ENCODE data around the gene PDE4D. TPM values are rescaled to one million over a fixed set of nuclear protein-coding genes. Genes with fewer than 3 reads are reported as not detected.

The PDE4D gene
- total RNA-seq, 5 donors from 2014 or later (not counting 1 experiment from before 2014, with no cell fraction given): 45.1 to 136 (median 64.9) TPM

- ATAC-seq (replicated peaks in 1 of 4): no peak
- Histone ChIP-seq H3K4me3 (ENCODE audit: control insufficient read depth in 1 of 2, extremely low read depth in 1 of 2, low read length in 1 of 2) (no peak overlapping the region), H3K27me3 (replicated peaks in 1 of 2; ENCODE audit: control insufficient read depth in 2 of 2, extremely low read depth in 1 of 2, insufficient read depth in 2 of 2, low read length in 1 of 2) (no peaks in the 10 kb centered on the region), H3K9me3 (no peaks in the 10 kb centered on the region), H3K4me1 (ENCODE audit: control insufficient read depth in 1 of 2, extremely low read depth in 1 of 2, insufficient read depth in 2 of 2, low read length in 2 of 2) (no peaks in the 10 kb centered on the region), H3K36me3 (ENCODE audit: control insufficient read depth in 2 of 2, extremely low read depth in 1 of 2, insufficient read depth in 1 of 2, low read length in 1 of 2) (no peaks in the 10 kb centered on the region), H3K27ac (ENCODE audit: low read length) (no peak overlapping the region)
- POLR2A ChIA-PET: no interaction called here
- CTCF ChIA-PET: interaction anchor here in 1 of 2 donors (0.6 kb wide), 1 partner anchor 37 kb away, joined by 3 read pairs; no protein-coding TSS in a partner anchor
- no peak overlapping the region for H3K27ac Mint-ChIP-seq
- DNase-seq: no peak
- WGBS (ENCODE audit: insufficient coverage): 100% methylated on average over 1 of the region's 2 CpGs
- H3K4me3 Mint-ChIP-seq: no peak overlapping the region
- H3K27me3 Mint-ChIP-seq: peaks cover 5 to 15% of the 10 kb centered on the region in 2 donors
- peaks cover 0 to 4% (median 0%) of the 10 kb centered on the region in 3 donors for H3K9me3 Mint-ChIP-seq
- H3K36me3 Mint-ChIP-seq: no peaks in the 10 kb centered on the region
- H3K4me1 Mint-ChIP-seq: no peaks in the 10 kb centered on the region
Measured at GRCh38 chr5:59845730-59846129, 47.8 kb downstream of the PDE4D start.

- no peak overlapping the region for H3K27ac ChIP-seq (ENCODE audit: low read length)
- H3K4me3 Mint-ChIP-seq: no peak overlapping the region
- no peaks in the 10 kb centered on the region for H3K9me3 ChIP-seq
- H3K36me3 ChIP-seq (ENCODE audit: control insufficient read depth in 2 of 2, extremely low read depth in 1 of 2, insufficient read depth in 1 of 2, low read length in 1 of 2): no peaks in the 10 kb centered on the region
- ATAC-seq (replicated peaks in 1 of 4) (no peak), DNase-seq (no peak)
- CTCF ChIA-PET: no interaction called here
- H3K4me3 ChIP-seq (ENCODE audit: control insufficient read depth in 1 of 2, extremely low read depth in 1 of 2, low read length in 1 of 2): no peak overlapping the region
- H3K27me3 Mint-ChIP-seq: peaks cover 10 to 17% of the 10 kb centered on the region in 2 donors
- H3K9me3 Mint-ChIP-seq: no peaks in the 10 kb centered on the region
- H3K36me3 Mint-ChIP-seq: no peaks in the 10 kb centered on the region
- no peaks in the 10 kb centered on the region for H3K4me1 Mint-ChIP-seq
- H3K27me3 ChIP-seq (replicated peaks in 1 of 2; ENCODE audit: control insufficient read depth in 2 of 2, extremely low read depth in 1 of 2, insufficient read depth in 2 of 2, low read length in 1 of 2): no peaks in the 10 kb centered on the region
- no CpG with 5 or more reads among the region's 1 CpG for WGBS (ENCODE audit: insufficient coverage)
- no peak overlapping the region for H3K27ac Mint-ChIP-seq
- POLR2A ChIA-PET: no interaction called here
- no peaks in the 10 kb centered on the region for H3K4me1 ChIP-seq (ENCODE audit: control insufficient read depth in 1 of 2, extremely low read depth in 1 of 2, insufficient read depth in 2 of 2, low read length in 2 of 2)
Measured at GRCh38 chr5:59843511-59844213, 49.9 kb downstream of the PDE4D start.

GRCh38 chr5:59842999-59843398 lies 50.5 kb downstream of the PDE4D start:
- H3K27me3 Mint-ChIP-seq: peaks cover 10 to 16% of the 10 kb centered on the region in 2 donors
- Histone ChIP-seq H3K27ac (ENCODE audit: low read length) (no peak overlapping the region), H3K4me3 (ENCODE audit: control insufficient read depth in 1 of 2, extremely low read depth in 1 of 2, low read length in 1 of 2) (no peak overlapping the region), H3K27me3 (replicated peaks in 1 of 2; ENCODE audit: control insufficient read depth in 2 of 2, extremely low read depth in 1 of 2, insufficient read depth in 2 of 2, low read length in 1 of 2) (no peaks in the 10 kb centered on the region), H3K9me3 (no peaks in the 10 kb centered on the region), H3K4me1 (ENCODE audit: control insufficient read depth in 1 of 2, extremely low read depth in 1 of 2, insufficient read depth in 2 of 2, low read length in 2 of 2) (no peaks in the 10 kb centered on the region), H3K36me3 (ENCODE audit: control insufficient read depth in 2 of 2, extremely low read depth in 1 of 2, insufficient read depth in 1 of 2, low read length in 1 of 2) (no peaks in the 10 kb centered on the region)
- ATAC-seq (replicated peaks in 1 of 4): no peak
- no peak for DNase-seq
- H3K9me3 Mint-ChIP-seq: no peaks in the 10 kb centered on the region
- WGBS (ENCODE audit: insufficient coverage): no CpG with 5 or more reads among the region's 1 CpG
- H3K36me3 Mint-ChIP-seq: no peaks in the 10 kb centered on the region
- POLR2A ChIA-PET: no interaction called here
- H3K4me1 Mint-ChIP-seq: no peaks in the 10 kb centered on the region
- no peak overlapping the region for H3K4me3 Mint-ChIP-seq
- H3K27ac Mint-ChIP-seq: no peak overlapping the region
- CTCF ChIA-PET: interaction anchor here in 1 of 2 donors (0.5 kb wide), 1 partner anchor 489 kb away, joined by 10 read pairs; no protein-coding TSS in a partner anchor

- no peaks in the 10 kb centered on the region for H3K4me1 ChIP-seq (ENCODE audit: control insufficient read depth in 1 of 2, extremely low read depth in 1 of 2, insufficient read depth in 2 of 2, low read length in 2 of 2)
- no peaks in the 10 kb centered on the region for H3K36me3 ChIP-seq (ENCODE audit: control insufficient read depth in 2 of 2, extremely low read depth in 1 of 2, insufficient read depth in 1 of 2, low read length in 1 of 2)
- ChIA-PET CTCF (interaction anchor here in 1 of 2 donors (1.4 kb wide), 1 partner anchor 23 kb away, joined by 3 read pairs; no protein-coding TSS in a partner anchor), POLR2A (no interaction called here)
- peaks cover 12 to 20% of the 10 kb centered on the region in 2 donors for H3K27me3 Mint-ChIP-seq
- no CpG with 5 or more reads among the region's 3 CpGs for whole genome bisulfite sequencing (ENCODE audit: insufficient coverage)
- H3K36me3 Mint-ChIP-seq: no peaks in the 10 kb centered on the region
- DNase-seq (no peak), ATAC-seq (replicated peaks in 1 of 4) (no peak)
- no peak overlapping the region for H3K27ac ChIP-seq (ENCODE audit: low read length)
- no peak overlapping the region for H3K4me3 ChIP-seq (ENCODE audit: control insufficient read depth in 1 of 2, extremely low read depth in 1 of 2, low read length in 1 of 2)
- H3K27me3 ChIP-seq (replicated peaks in 1 of 2; ENCODE audit: control insufficient read depth in 2 of 2, extremely low read depth in 1 of 2, insufficient read depth in 2 of 2, low read length in 1 of 2): no peaks in the 10 kb centered on the region
- peaks cover 0 to 3% (median 0%) of the 10 kb centered on the region in 3 donors for H3K9me3 Mint-ChIP-seq
- H3K27ac Mint-ChIP-seq: no peak overlapping the region
- H3K9me3 ChIP-seq: no peaks in the 10 kb centered on the region
- H3K4me1 Mint-ChIP-seq: no peaks in the 10 kb centered on the region
- no peak overlapping the region for H3K4me3 Mint-ChIP-seq
Measured at GRCh38 chr5:59840200-59840601, 53.3 kb downstream of the PDE4D start.

- Histone ChIP-seq H3K27ac (ENCODE audit: low read length) (no peak overlapping the region), H3K4me1 (ENCODE audit: control insufficient read depth in 1 of 2, extremely low read depth in 1 of 2, insufficient read depth in 2 of 2, low read length in 2 of 2) (no peaks in the 10 kb centered on the region), H3K36me3 (ENCODE audit: control insufficient read depth in 2 of 2, extremely low read depth in 1 of 2, insufficient read depth in 1 of 2, low read length in 1 of 2) (no peaks in the 10 kb centered on the region), H3K9me3 (no peaks in the 10 kb centered on the region), H3K27me3 (replicated peaks in 1 of 2; ENCODE audit: control insufficient read depth in 2 of 2, extremely low read depth in 1 of 2, insufficient read depth in 2 of 2, low read length in 1 of 2) (no peaks in the 10 kb centered on the region), H3K4me3 (ENCODE audit: control insufficient read depth in 1 of 2, extremely low read depth in 1 of 2, low read length in 1 of 2) (no peak overlapping the region)
- DNase-seq (no peak), ATAC-seq (replicated peaks in 1 of 4) (no peak)
- Mint-ChIP-seq H3K4me1 (no peaks in the 10 kb centered on the region), H3K27me3 (peaks cover 12 to 20% of the 10 kb centered on the region in 2 donors), H3K27ac (no peak overlapping the region), H3K9me3 (peaks cover 0 to 3% (median 0%) of the 10 kb centered on the region in 3 donors), H3K4me3 (no peak overlapping the region), H3K36me3 (no peaks in the 10 kb centered on the region)
- POLR2A ChIA-PET: no interaction called here
- CTCF ChIA-PET: interaction anchor here in 1 of 2 donors (1.4 kb wide), 1 partner anchor 21 kb away, joined by 3 read pairs; no protein-coding TSS in a partner anchor
- 77% methylated on average over 2 of the region's 2 CpGs for WGBS (ENCODE audit: insufficient coverage)
Measured at GRCh38 chr5:59838989-59839388, 54.5 kb downstream of the PDE4D start.

- peaks cover 0 to 3% (median 0%) of the 10 kb centered on the region in 3 donors for H3K9me3 Mint-ChIP-seq
- WGBS (ENCODE audit: insufficient coverage): no CpG with 5 or more reads among the region's 2 CpGs
- H3K4me1 Mint-ChIP-seq: no peaks in the 10 kb centered on the region
- H3K4me3 Mint-ChIP-seq: no peak overlapping the region
- Histone ChIP-seq H3K36me3 (ENCODE audit: control insufficient read depth in 2 of 2, extremely low read depth in 1 of 2, insufficient read depth in 1 of 2, low read length in 1 of 2) (no peaks in the 10 kb centered on the region), H3K27ac (ENCODE audit: low read length) (no peak overlapping the region), H3K9me3 (no peaks in the 10 kb centered on the region), H3K4me1 (ENCODE audit: control insufficient read depth in 1 of 2, extremely low read depth in 1 of 2, insufficient read depth in 2 of 2, low read length in 2 of 2) (no peaks in the 10 kb centered on the region), H3K4me3 (ENCODE audit: control insufficient read depth in 1 of 2, extremely low read depth in 1 of 2, low read length in 1 of 2) (no peak overlapping the region), H3K27me3 (replicated peaks in 1 of 2; ENCODE audit: control insufficient read depth in 2 of 2, extremely low read depth in 1 of 2, insufficient read depth in 2 of 2, low read length in 1 of 2) (no peaks in the 10 kb centered on the region)
- ATAC-seq (replicated peaks in 1 of 4): no peak
- ChIA-PET CTCF (no interaction called here), POLR2A (no interaction called here)
- no peak overlapping the region for H3K27ac Mint-ChIP-seq
- no peak for DNase-seq
- H3K27me3 Mint-ChIP-seq: peaks cover 12 to 20% of the 10 kb centered on the region in 2 donors
- H3K36me3 Mint-ChIP-seq: no peaks in the 10 kb centered on the region
Measured at GRCh38 chr5:59838067-59838466, 55.5 kb downstream of the PDE4D start.
